ENCODE data around the gene OR10H4. TPM values are rescaled to one million over a fixed set of nuclear protein-coding genes. Genes with fewer than 3 reads are reported as not detected.

OR10H4 gene
- polyA plus RNA-seq, 1 donor from 2014 or later = not detected

DNA sequence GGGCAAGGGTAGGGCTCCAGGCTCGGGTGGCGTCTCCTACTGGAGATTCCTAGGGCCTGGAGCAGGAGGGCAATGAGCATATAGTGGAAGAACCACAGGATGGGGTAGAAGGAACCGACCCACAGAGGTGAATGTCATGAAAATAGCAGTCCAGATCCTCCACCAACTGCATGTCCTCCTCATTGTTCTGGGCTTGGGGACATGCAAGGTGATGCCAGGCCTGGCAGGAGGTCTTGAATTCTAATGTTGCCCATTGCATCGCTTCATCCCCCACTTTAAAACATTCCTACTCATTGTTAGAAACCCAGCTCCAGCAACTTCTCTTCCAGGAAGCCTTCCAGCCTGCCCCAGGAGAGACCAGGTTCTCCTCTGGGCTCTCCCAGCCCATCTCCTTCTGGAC lies 49.4 kb downstream of the OR10H4 start:
- Histone ChIP-seq H3F3A (ENCODE audit: insufficient read depth, low read length, poor library complexity, severe bottlenecking) (no peaks in the 10 kb centered on the region), H3K9me3 (ENCODE audit: low read length) (no peaks in the 10 kb centered on the region), H3K79me2 (replicated peaks; ENCODE audit: insufficient read depth, low read length) (no peaks in the 10 kb centered on the region), H3K27ac (ENCODE audit: low read length) (no peak overlapping the region), H3K27me3 (ENCODE audit: insufficient read depth, low read depth, low read length) (no peaks in the 10 kb centered on the region), H2AFZ (ENCODE audit: low read depth, low read length) (no peak overlapping the region), H4K20me1 (ENCODE audit: insufficient read depth) (no peaks in the 10 kb centered on the region), H3K4me3 (ENCODE audit: low read length) (no peak overlapping the region), H3K9me2 (ENCODE audit: insufficient read depth, low read length) (no peaks in the 10 kb centered on the region), H3K9ac (ENCODE audit: low read length) (no peak overlapping the region), H3K4me2 (ENCODE audit: low read length) (no peak overlapping the region), H3K36me3 (ENCODE audit: insufficient read depth, low read length) (no peaks in the 10 kb centered on the region)
- TF ChIP-seq, protein P1, sequence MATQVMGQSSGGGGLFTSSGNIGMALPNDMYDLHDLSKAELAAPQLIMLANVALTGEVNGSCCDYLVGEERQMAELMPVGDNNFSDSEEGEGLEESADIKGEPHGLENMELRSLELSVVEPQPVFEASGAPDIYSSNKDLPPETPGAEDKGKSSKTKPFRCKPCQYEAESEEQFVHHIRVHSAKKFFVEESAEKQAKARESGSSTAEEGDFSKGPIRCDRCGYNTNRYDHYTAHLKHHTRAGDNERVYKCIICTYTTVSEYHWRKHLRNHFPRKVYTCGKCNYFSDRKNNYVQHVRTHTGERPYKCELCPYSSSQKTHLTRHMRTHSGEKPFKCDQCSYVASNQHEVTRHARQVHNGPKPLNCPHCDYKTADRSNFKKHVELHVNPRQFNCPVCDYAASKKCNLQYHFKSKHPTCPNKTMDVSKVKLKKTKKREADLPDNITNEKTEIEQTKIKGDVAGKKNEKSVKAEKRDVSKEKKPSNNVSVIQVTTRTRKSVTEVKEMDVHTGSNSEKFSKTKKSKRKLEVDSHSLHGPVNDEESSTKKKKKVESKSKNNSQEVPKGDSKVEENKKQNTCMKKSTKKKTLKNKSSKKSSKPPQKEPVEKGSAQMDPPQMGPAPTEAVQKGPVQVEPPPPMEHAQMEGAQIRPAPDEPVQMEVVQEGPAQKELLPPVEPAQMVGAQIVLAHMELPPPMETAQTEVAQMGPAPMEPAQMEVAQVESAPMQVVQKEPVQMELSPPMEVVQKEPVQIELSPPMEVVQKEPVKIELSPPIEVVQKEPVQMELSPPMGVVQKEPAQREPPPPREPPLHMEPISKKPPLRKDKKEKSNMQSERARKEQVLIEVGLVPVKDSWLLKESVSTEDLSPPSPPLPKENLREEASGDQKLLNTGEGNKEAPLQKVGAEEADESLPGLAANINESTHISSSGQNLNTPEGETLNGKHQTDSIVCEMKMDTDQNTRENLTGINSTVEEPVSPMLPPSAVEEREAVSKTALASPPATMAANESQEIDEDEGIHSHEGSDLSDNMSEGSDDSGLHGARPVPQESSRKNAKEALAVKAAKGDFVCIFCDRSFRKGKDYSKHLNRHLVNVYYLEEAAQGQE (IDR thresholded peaks at IDR 0.05; ENCODE audit: borderline replicate concordance) = no peak
- TF ChIP-seq EP300 (conservative IDR thresholded peaks at IDR 0.05; ENCODE audit: poor library complexity, severe bottlenecking) (no peak), SMC3 (conservative IDR thresholded peaks at IDR 0.05; ENCODE audit: poor library complexity) (no peak), EZH2 (IDR thresholded peaks at IDR 0.05; ENCODE audit: borderline replicate concordance, insufficient read depth, low read length, poor library complexity, severe bottlenecking) (no peak), MXI1 (conservative IDR thresholded peaks at IDR 0.05; ENCODE audit: poor library complexity, severe bottlenecking) (no peak), POLR2AphosphoS5 (IDR thresholded peaks at IDR 0.05) (no peak), TAF1 (IDR thresholded peaks at IDR 0.05; ENCODE audit: low read depth) (no peak), RAD21 (conservative IDR thresholded peaks at IDR 0.05) (no peak)
- TF ChIP-seq, protein P2, sequence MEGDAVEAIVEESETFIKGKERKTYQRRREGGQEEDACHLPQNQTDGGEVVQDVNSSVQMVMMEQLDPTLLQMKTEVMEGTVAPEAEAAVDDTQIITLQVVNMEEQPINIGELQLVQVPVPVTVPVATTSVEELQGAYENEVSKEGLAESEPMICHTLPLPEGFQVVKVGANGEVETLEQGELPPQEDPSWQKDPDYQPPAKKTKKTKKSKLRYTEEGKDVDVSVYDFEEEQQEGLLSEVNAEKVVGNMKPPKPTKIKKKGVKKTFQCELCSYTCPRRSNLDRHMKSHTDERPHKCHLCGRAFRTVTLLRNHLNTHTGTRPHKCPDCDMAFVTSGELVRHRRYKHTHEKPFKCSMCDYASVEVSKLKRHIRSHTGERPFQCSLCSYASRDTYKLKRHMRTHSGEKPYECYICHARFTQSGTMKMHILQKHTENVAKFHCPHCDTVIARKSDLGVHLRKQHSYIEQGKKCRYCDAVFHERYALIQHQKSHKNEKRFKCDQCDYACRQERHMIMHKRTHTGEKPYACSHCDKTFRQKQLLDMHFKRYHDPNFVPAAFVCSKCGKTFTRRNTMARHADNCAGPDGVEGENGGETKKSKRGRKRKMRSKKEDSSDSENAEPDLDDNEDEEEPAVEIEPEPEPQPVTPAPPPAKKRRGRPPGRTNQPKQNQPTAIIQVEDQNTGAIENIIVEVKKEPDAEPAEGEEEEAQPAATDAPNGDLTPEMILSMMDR (IDR thresholded peaks at IDR 0.05; ENCODE audit: poor library complexity, severe bottlenecking) = no peak

Other genes starting within 250 kb of the OR10H4 start
- not detected in 2 replicates for gene OR10H2, start 221.0 kb upstream of the OR10H4 start, polyA plus RNA-seq
- gene OR10H3, start 211.0 kb upstream of the OR10H4 start, polyA plus RNA-seq = not detected in 2 replicates
- not detected in 2 replicates for gene OR10H5, start 161.3 kb upstream of the OR10H4 start, polyA plus RNA-seq
- not detected in 2 replicates for gene OR10H1, start 133.3 kb upstream of the OR10H4 start, polyA plus RNA-seq
- 0.36 TPM in 1 of 2 replicates, not detected in the other for gene CYP4F2, start 50.9 kb upstream of the OR10H4 start, polyA plus RNA-seq
- not detected in 2 replicates for gene CYP4F11, start 14.5 kb upstream of the OR10H4 start, polyA plus RNA-seq
- gene TPM4, start 127.5 kb downstream of the OR10H4 start, polyA plus RNA-seq = 119 and 129 TPM in 2 replicates
- gene RAB8A, start 162.9 kb downstream of the OR10H4 start, polyA plus RNA-seq = 27.5 and 29.8 TPM in 2 replicates
- gene HSH2D, start 194.7 kb downstream of the OR10H4 start, polyA plus RNA-seq = not detected in 2 replicates
- gene CIB3, start 224.5 kb downstream of the OR10H4 start, polyA plus RNA-seq = not detected in 2 replicates
- 520 and 545 TPM in 2 replicates for gene FAM32A, start 236.4 kb downstream of the OR10H4 start, polyA plus RNA-seq
- 80.5 and 81.4 TPM in 2 replicates for gene AP1M1, start 248.9 kb downstream of the OR10H4 start, polyA plus RNA-seq